H9 (cell line): Measurements from ENCODE around the gene FAM174B. TPM values are rescaled to one million over a fixed set of nuclear protein-coding genes. Genes with fewer than 3 reads are reported as not detected.

ENCODE experiments used
- DNase-seq: peaks from one replicate; pipeline ENCODE4 v3.0.0-alpha.2; 2017
- H2AFZ ChIP-seq: one replicate; pipeline ENCODE4 v1.6.1; 2013; ENCODE audit warnings: mild to moderate bottlenecking, low read length, control low read depth, moderate library complexity
- H2AK5ac ChIP-seq: 2 replicates; pipeline ENCODE4 v1.6.1; 2013; ENCODE audit warnings: low read length, control low read depth, mixed read lengths; ENCODE audit not compliant: insufficient read length
- H2BK120ac ChIP-seq: one replicate; pipeline ENCODE4 v1.6.1; 2013; ENCODE audit warnings: low read depth, mild to moderate bottlenecking, low read length, control low read depth, inconsistent platforms; ENCODE audit not compliant: poor library complexity, severe bottlenecking
- H2BK12ac ChIP-seq: 2 replicates; pipeline ENCODE4 v1.6.1; 2013; ENCODE audit warnings: low read length, control low read depth, mixed read lengths, low read depth; ENCODE audit not compliant: insufficient read length
- H2BK15ac ChIP-seq: 2 replicates; pipeline ENCODE4 v1.6.1; 2013; ENCODE audit warnings: low read depth, low read length, control low read depth
- H2BK20ac ChIP-seq: one replicate; pipeline ENCODE4 v1.6.1; 2013; ENCODE audit warnings: low read depth, mild to moderate bottlenecking, low read length, control low read depth, inconsistent platforms; ENCODE audit not compliant: poor library complexity, severe bottlenecking
- H2BK5ac ChIP-seq: 2 replicates; pipeline ENCODE4 v1.6.1; 2013; ENCODE audit warnings: low read length, control low read depth, mixed read lengths; ENCODE audit not compliant: insufficient read length
- H3K14ac ChIP-seq: 2 replicates; pipeline ENCODE4 v1.6.1; 2013; ENCODE audit warnings: low read length, control low read depth; ENCODE audit not compliant: insufficient read depth
- H3K18ac ChIP-seq: 2 replicates; pipeline ENCODE4 v1.6.1; 2013; ENCODE audit warnings: low read depth, mild to moderate bottlenecking, mixed read lengths, low read length, control low read depth; ENCODE audit not compliant: insufficient read length
- H3K23ac ChIP-seq: 2 replicates; pipeline ENCODE4 v1.6.1; 2013; ENCODE audit warnings: low read length, control low read depth, mixed read lengths, low read depth; ENCODE audit not compliant: insufficient read length
- H3K23me2 ChIP-seq: 2 replicates; pipeline ENCODE4 v1.6.1; 2013; ENCODE audit warnings: low read depth, mild to moderate bottlenecking, mixed read lengths, low read length, control low read depth; ENCODE audit not compliant: insufficient read length, poor library complexity, severe bottlenecking
- H3K27ac ChIP-seq: 2 replicates; pipeline ENCODE4 v1.5.1; 2013; ENCODE audit warnings: low read length, control low read depth, mixed read lengths, low read depth; ENCODE audit not compliant: insufficient read length
- H3K27me3 ChIP-seq: 2 replicates; pipeline ENCODE4 v1.6.1; 2013; ENCODE audit warnings: low read length, control low read depth, inconsistent platforms; ENCODE audit not compliant: insufficient read depth
- H3K4ac ChIP-seq: 2 replicates; pipeline ENCODE4 v1.6.1; 2013; ENCODE audit warnings: low read depth, mild to moderate bottlenecking, control low read depth, inconsistent platforms, low read length, moderate library complexity
- H3K4me1 ChIP-seq: 2 replicates; pipeline ENCODE4 v1.6.1; 2013; ENCODE audit warnings: low read length, control low read depth, inconsistent platforms; ENCODE audit not compliant: insufficient read depth
- H3K4me2 ChIP-seq: 2 replicates; pipeline ENCODE4 v1.6.1; 2013; ENCODE audit warnings: low read length, control low read depth, mixed read lengths; ENCODE audit not compliant: insufficient read length, insufficient read depth
- H3K56ac ChIP-seq: 2 replicates; pipeline ENCODE4 v1.6.1; 2013; ENCODE audit warnings: low read depth, mild to moderate bottlenecking, mixed read lengths, low read length, control low read depth; ENCODE audit not compliant: insufficient read length
- H3K79me1 ChIP-seq: 2 replicates; pipeline ENCODE4 v1.6.1; 2013; ENCODE audit warnings: low read depth, mild to moderate bottlenecking, moderate library complexity, low read length, control low read depth, inconsistent platforms; ENCODE audit not compliant: insufficient read depth, poor library complexity, severe bottlenecking
- H3K79me2 ChIP-seq: 2 replicates; pipeline ENCODE4 v1.6.1; 2013; ENCODE audit warnings: low read length, control low read depth, inconsistent platforms; ENCODE audit not compliant: insufficient read depth
- H3K9ac ChIP-seq: 2 replicates; pipeline ENCODE4 v1.6.1; 2013; ENCODE audit warnings: low read length, control low read depth, mixed read lengths; ENCODE audit not compliant: insufficient read length; ENCODE audit errors: extremely low read depth
- H3K9me3 ChIP-seq: one replicate; pipeline ENCODE4 v1.6.1; 2013; ENCODE audit warnings: low read depth, low read length, inconsistent platforms; ENCODE audit not compliant: control insufficient read depth
- H3T11ph ChIP-seq: one replicate; pipeline ENCODE4 v1.6.1; 2013; ENCODE audit warnings: mild to moderate bottlenecking, low read length, control low read depth, inconsistent platforms
- H4K20me1 ChIP-seq: one replicate; pipeline ENCODE4 v1.6.1; 2013; ENCODE audit not compliant: control insufficient read depth, insufficient read length, insufficient read depth
- H4K5ac ChIP-seq: 2 replicates; pipeline ENCODE4 v1.6.1; 2013; ENCODE audit warnings: low read depth, mild to moderate bottlenecking, mixed read lengths, low read length, control low read depth; ENCODE audit not compliant: insufficient read length
- H4K8ac ChIP-seq: replicated peaks from 2 replicates; pipeline ENCODE4 v1.6.1; 2013; ENCODE audit warnings: low read length, control low read depth, mixed read lengths, low read depth; ENCODE audit not compliant: insufficient read length
- H4K91ac ChIP-seq: 2 replicates; pipeline ENCODE4 v1.6.1; 2013; ENCODE audit warnings: low read depth, mild to moderate bottlenecking, moderate library complexity, mixed read lengths, low read length, control low read depth; ENCODE audit not compliant: insufficient read length
- H3K27ac Mint-ChIP-seq, 3 experiments: 2 replicates in 2 of 3; 3 replicates in 1 of 3; pipeline ENCODE4 v1.8.0; 2020 to 2021; ENCODE audit warnings: mixed read lengths in 3 of 3, mild to moderate bottlenecking in 1 of 3, moderate library complexity in 1 of 3
- H3K27me3 Mint-ChIP-seq: 2 replicates; pipeline ENCODE4 v1.8.0; 2021; ENCODE audit warnings: low read depth, mild to moderate bottlenecking, moderate library complexity, mixed read lengths
- H3K36me3 Mint-ChIP-seq, 3 experiments: 2 replicates in 2 of 3; 3 replicates in 1 of 3; pipeline ENCODE4 v1.8.0; 2020 to 2021; ENCODE audit warnings: low read depth in 3 of 3, mixed read lengths in 3 of 3; ENCODE audit not compliant: insufficient read depth in 1 of 3
- H3K4me1 Mint-ChIP-seq, 2 experiments: 2 replicates each; pipeline ENCODE4 v1.8.0; 2020; ENCODE audit warnings: mixed read lengths in 2 of 2
- H3K4me3 Mint-ChIP-seq, 2 experiments: 2 replicates in 1 of 2; 3 replicates in 1 of 2; pipeline ENCODE4 v1.8.0; 2020 to 2021; ENCODE audit warnings: mild to moderate bottlenecking in 2 of 2, mixed read lengths in 2 of 2, moderate library complexity in 1 of 2
- H3K9me3 Mint-ChIP-seq, 2 experiments: 2 replicates in 1 of 2; 3 replicates in 1 of 2; pipeline ENCODE4 v1.8.0; 2020; ENCODE audit warnings: mild to moderate bottlenecking in 2 of 2, mixed read lengths in 2 of 2, moderate library complexity in 1 of 2
- CTCF ChIP-seq: fragments of 200-600 bp; sonication (generic); conservative IDR thresholded peaks from 3 replicates; pipeline ENCODE4 v1.8.0; 2021; ENCODE audit warnings: antibody characterized with exemption, mild to moderate bottlenecking
- WGBS: extraction: QIAGEN DNeasy Blood & Tissue Kit; methylation state at CpG from one replicate; pipeline ENCODE4 v1.1.7; 2013; ENCODE audit warnings: missing lambda C conversion rate, low lambda C conversion rate, mixed read lengths; ENCODE audit not compliant: insufficient read length; ENCODE audit errors: extremely low coverage; 5-methylcytosine and 5-hydroxymethylcytosine counted together
- total RNA-seq: library from RNA; stranded (reverse); gene quantifications from 2 replicates; pipeline ENCODE4 v1.2.1, GENCODE V29; 2021

FAM174B gene
- total RNA-seq, 1 experiment from 2014 or later, result 38.0 TPM

GRCh38 chr15:92656089-92656488 is 514 bp upstream of the FAM174B start:
- no peaks in the 10 kb centered on the region for H3K79me1 ChIP-seq
- Mint-ChIP-seq H3K27me3 (peaks cover 19% of the 10 kb centered on the region), H3K36me3 (peaks cover 0 to 28% (median 22%) of the 10 kb centered on the region in 3 experiments; a peak in 6 of 7 replicates), H3K4me3 (peak overlapping the region; percentile 58 to 75), H3K4me1 (peaks cover 36 to 37% of the 10 kb centered on the region in 2 experiments), H3K9me3 (peaks cover 2 to 5% of the 10 kb centered on the region in 2 experiments; a peak in 3 of 5 replicates), H3K27ac (no peak overlapping the region; a peak in 1 of 7 replicates)
- H3K27me3 ChIP-seq, result no peaks in the 10 kb centered on the region; the same call in 1 of the 2 replicates
- DNase-seq, result no peak
- H2AFZ ChIP-seq, result no peak overlapping the region
- H2BK120ac ChIP-seq, result no peak overlapping the region
- H4K20me1 ChIP-seq, result peaks cover 2% of the 10 kb centered on the region
- H2BK12ac ChIP-seq, result no peak overlapping the region
- no peak overlapping the region for H2BK20ac ChIP-seq
- no peak overlapping the region for H3T11ph ChIP-seq
- H3K18ac ChIP-seq, result no peak overlapping the region
- H3K23ac ChIP-seq, result no peak overlapping the region
- no peak overlapping the region for H2BK15ac ChIP-seq
- no peak overlapping the region for H3K27ac ChIP-seq
- TF ChIP-seq CTCF, result no peak
- no peaks in the 10 kb centered on the region; the same call in 1 of the 2 replicates for H3K79me2 ChIP-seq
- no peaks in the 10 kb centered on the region for H3K23me2 ChIP-seq
- no peak overlapping the region for H3K14ac ChIP-seq
- H3K4ac ChIP-seq, result no peak overlapping the region
- H3K9me3 ChIP-seq, result no peaks in the 10 kb centered on the region
- no peaks in the 10 kb centered on the region; the same call in 1 of the 2 replicates for H3K4me1 ChIP-seq
- H3K56ac ChIP-seq, result no peak overlapping the region
- no peak overlapping the region for H4K5ac ChIP-seq
- no peak overlapping the region for H4K91ac ChIP-seq
- H2BK5ac ChIP-seq, result no peak overlapping the region
- WGBS, result no CpG with 5 or more reads among the region's 6 CpGs
- peak overlapping the region; percentile 48 for H3K4me2 ChIP-seq
- H4K8ac ChIP-seq, result no peak overlapping the region
- H2AK5ac ChIP-seq, result no peak overlapping the region
- no peak overlapping the region for H3K9ac ChIP-seq
